ENCODE data around the gene SLC12A7. TPM values are rescaled to one million over a fixed set of nuclear protein-coding genes. Genes with fewer than 3 reads are reported as not detected.

SLC12A7 gene
- total and polyA plus RNA-seq, 2 of the 13 experiments (the other 11 are each of a cell fraction or from before 2014, with no cell fraction given): 14.0 to 18.5 TPM

DNA sequence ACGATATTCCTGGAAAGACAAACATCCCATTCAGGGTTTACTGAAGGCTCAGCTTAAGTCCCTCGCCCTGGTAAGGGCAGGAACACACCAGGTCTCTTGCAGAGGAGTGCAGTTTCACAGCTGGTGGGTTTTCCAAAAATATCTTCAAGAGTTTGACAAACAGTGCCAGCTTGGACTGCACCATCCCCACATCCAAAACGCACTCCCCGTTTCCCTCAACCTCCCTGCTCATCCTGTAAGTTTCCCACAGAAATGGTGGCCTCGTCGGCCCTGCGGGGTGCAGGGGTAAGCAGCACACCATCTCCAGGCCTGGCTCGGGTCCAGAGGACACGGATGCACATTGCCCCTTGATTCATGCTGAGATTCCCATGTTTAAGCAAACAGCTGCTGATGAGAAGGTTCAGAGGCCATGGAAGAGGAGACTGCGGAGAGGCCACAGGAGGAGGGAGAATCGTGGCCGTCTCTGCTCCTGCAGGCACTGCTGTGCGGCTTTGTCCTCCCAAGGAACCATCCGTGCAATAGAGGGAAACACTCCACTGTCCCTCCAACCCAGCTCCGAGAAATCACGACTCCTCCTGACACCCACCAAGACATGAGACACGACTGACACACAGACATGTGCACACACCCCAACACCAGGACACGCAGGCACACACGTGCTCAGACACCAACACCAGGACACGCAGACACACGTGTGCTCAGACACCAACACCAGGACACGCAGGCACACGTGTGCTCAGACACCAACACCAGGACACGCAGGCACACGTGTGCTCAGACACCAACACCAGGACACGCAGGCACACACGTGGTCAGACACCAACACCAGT, 24.0 kb upstream of the SLC12A7 start (continued):
- TF ChIP-seq, protein P1, sequence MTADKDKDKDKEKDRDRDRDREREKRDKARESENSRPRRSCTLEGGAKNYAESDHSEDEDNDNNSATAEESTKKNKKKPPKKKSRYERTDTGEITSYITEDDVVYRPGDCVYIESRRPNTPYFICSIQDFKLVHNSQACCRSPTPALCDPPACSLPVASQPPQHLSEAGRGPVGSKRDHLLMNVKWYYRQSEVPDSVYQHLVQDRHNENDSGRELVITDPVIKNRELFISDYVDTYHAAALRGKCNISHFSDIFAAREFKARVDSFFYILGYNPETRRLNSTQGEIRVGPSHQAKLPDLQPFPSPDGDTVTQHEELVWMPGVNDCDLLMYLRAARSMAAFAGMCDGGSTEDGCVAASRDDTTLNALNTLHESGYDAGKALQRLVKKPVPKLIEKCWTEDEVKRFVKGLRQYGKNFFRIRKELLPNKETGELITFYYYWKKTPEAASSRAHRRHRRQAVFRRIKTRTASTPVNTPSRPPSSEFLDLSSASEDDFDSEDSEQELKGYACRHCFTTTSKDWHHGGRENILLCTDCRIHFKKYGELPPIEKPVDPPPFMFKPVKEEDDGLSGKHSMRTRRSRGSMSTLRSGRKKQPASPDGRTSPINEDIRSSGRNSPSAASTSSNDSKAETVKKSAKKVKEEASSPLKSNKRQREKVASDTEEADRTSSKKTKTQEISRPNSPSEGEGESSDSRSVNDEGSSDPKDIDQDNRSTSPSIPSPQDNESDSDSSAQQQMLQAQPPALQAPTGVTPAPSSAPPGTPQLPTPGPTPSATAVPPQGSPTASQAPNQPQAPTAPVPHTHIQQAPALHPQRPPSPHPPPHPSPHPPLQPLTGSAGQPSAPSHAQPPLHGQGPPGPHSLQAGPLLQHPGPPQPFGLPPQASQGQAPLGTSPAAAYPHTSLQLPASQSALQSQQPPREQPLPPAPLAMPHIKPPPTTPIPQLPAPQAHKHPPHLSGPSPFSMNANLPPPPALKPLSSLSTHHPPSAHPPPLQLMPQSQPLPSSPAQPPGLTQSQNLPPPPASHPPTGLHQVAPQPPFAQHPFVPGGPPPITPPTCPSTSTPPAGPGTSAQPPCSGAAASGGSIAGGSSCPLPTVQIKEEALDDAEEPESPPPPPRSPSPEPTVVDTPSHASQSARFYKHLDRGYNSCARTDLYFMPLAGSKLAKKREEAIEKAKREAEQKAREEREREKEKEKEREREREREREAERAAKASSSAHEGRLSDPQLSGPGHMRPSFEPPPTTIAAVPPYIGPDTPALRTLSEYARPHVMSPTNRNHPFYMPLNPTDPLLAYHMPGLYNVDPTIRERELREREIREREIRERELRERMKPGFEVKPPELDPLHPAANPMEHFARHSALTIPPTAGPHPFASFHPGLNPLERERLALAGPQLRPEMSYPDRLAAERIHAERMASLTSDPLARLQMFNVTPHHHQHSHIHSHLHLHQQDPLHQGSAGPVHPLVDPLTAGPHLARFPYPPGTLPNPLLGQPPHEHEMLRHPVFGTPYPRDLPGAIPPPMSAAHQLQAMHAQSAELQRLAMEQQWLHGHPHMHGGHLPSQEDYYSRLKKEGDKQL (CRISPR knock-in tag; IDR thresholded peaks at IDR 0.05; ENCODE audit: low read depth): no peak
- TF ChIP-seq ATF3 (CRISPR knock-in tag; IDR thresholded peaks at IDR 0.05) (no peak), ZNF549 (CRISPR knock-in tag; IDR thresholded peaks at IDR 0.05) (no peak), PBX2 (CRISPR knock-in tag; IDR thresholded peaks at IDR 0.05) (no peak), ZNF362 (CRISPR knock-in tag; IDR thresholded peaks at IDR 0.05; ENCODE audit: borderline replicate concordance) (no peak), NR1H2 (CRISPR knock-in tag; IDR thresholded peaks at IDR 0.05; ENCODE audit: borderline replicate concordance, low read depth) (no peak), HNRNPUL1 (IDR thresholded peaks at IDR 0.05; ENCODE audit: low read depth, low read length) (no peak), NAIF1 (CRISPR knock-in tag; IDR thresholded peaks at IDR 0.05; ENCODE audit: borderline replicate concordance) (no peak), REXO4 (CRISPR knock-in tag; IDR thresholded peaks at IDR 0.05; ENCODE audit: borderline replicate concordance) (no peak), ZBTB1 (CRISPR knock-in tag; IDR thresholded peaks at IDR 0.05; ENCODE audit: borderline replicate concordance) (no peak), ZBTB10 (CRISPR knock-in tag; IDR thresholded peaks at IDR 0.05; ENCODE audit: borderline replicate concordance) (no peak)
- TF ChIP-seq, protein P2, sequence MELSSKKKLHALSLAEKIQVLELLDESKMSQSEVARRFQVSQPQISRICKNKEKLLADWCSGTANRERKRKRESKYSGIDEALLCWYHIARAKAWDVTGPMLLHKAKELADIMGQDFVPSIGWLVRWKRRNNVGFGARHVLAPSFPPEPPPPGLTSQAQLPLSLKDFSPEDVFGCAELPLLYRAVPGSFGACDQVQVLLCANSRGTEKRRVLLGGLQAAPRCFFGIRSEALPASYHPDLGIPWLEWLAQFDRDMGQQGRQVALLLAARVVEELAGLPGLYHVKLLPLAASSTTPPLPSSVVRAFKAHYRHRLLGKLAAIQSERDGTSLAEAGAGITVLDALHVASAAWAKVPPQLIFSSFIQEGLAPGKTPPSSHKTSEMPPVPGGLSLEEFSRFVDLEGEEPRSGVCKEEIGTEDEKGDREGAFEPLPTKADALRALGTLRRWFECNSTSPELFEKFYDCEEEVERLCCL (CRISPR knock-in tag; IDR thresholded peaks at IDR 0.05; ENCODE audit: borderline replicate concordance): no peak
- TF ChIP-seq, protein P3, sequence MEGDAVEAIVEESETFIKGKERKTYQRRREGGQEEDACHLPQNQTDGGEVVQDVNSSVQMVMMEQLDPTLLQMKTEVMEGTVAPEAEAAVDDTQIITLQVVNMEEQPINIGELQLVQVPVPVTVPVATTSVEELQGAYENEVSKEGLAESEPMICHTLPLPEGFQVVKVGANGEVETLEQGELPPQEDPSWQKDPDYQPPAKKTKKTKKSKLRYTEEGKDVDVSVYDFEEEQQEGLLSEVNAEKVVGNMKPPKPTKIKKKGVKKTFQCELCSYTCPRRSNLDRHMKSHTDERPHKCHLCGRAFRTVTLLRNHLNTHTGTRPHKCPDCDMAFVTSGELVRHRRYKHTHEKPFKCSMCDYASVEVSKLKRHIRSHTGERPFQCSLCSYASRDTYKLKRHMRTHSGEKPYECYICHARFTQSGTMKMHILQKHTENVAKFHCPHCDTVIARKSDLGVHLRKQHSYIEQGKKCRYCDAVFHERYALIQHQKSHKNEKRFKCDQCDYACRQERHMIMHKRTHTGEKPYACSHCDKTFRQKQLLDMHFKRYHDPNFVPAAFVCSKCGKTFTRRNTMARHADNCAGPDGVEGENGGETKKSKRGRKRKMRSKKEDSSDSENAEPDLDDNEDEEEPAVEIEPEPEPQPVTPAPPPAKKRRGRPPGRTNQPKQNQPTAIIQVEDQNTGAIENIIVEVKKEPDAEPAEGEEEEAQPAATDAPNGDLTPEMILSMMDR (CRISPR knock-in tag; IDR thresholded peaks at IDR 0.05): no peak; the same call in 1 of the 2 replicates
